HG03045 (cell line): ENCODE measurements around the gene MED25.

Experiments
- ATAC-seq: cut with Tn5 transposase; IDR thresholded peaks from one replicate; pipeline ENCODE4 v1.9.1; 2021; ENCODE audit warnings: mild to moderate bottlenecking, moderate library complexity; ENCODE audit not compliant: unreplicated experiment

Gene MED25

DNA sequence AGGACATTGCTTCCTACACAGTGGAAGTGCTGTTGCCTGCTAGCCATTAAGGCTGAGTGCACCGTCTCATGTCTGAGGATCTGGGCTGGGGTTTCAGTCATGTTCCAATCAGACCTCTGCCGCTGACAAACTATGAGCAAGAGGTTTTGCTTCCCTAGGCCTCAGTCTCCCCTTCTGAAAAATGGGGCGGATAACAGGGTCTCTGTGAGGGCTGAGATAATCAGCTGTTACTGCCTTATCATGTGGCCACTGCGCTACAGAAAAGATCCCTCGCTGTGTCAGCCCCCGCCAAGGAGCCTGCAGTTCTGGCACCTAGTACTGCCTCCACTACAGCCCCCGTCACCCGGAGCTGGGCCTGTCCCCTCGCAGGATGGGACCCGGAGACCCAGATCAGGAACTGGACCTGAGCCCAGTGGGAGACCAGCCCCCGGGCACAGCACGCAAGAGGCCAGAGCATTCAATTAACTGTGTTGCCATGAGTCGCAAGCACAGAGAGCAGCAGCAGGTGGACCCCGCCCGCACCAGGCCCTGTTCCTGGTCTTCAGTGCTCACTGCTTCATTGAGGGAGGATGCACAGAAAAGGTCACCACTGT, 52.3 kb downstream of the MED25 start:
- no peak for ATAC-seq

DNA sequence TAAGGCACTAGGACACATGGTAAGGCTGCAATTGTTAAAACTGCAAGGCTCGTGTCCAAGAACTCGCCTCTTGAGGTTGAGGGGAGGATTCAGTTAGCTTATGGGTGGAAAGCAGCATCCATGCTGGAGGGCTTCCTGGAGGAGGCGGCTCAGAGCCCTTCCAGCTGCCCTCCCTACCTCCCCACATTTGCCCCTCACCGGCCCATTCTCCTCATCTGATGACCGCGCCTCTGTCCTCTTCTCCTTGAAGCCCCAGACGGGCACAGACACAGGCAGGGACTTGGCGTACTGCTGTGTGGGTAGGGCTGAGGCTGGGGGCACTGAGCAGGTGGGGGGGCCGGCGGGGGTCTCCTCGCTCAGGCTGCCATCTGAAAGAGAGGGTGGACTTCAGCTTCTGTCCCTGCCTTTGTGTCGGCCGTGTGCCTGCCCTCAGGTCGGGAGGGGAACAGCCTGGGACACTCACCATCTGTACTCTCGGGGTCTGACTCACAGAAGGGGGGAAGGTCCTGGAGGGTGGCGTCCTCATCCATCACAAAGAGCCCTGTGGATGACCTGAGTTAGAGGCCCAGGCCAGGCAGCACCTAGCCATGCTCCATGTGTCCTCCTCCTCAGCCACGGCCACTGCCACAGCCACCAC, 53.4 kb downstream of the MED25 start:
- ATAC-seq: no peak

DNA sequence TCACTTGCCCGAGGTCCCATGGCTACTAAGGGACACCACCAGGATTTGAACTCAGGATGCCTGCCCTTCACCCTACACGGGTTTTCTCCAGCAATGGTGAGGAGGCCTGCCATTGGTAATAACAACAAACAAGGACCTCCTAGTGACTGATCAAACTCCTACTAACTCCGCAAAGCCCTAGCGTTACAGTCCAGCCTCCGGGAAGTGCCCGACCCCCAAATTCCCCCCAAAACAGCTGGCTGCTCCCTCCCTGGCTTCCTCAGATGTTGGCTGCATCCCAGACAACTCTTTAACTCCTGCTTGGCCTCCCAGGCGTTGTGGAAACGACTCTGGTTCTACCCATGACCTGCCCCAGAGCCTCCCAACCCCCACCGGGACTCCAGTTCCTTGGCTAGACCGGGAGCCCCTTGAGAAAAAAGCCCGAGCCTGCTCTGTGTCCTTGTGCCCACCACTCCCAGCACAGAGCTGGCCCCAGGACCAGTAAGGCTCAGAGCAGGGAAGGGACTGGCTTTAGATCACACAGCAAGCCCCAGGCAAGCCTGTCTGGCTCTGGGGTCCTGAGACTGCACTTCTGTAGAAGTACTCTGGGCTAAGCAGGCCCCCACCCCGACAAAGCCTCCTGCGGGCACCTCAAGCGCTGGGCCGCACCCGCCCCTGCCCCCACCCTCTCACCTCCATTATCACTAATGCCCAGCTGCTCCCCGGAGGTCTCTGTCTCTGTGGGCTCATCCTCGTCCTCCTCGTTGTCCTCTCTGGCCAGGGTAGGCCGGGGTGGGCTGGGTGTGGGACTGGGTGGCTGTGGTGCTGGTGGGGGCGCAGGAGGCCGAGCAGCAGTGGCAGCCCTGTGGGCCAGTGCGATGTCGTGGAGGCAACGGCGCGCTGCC, 54.4 kb downstream of the MED25 start:
- ATAC-seq: no peak

DNA sequence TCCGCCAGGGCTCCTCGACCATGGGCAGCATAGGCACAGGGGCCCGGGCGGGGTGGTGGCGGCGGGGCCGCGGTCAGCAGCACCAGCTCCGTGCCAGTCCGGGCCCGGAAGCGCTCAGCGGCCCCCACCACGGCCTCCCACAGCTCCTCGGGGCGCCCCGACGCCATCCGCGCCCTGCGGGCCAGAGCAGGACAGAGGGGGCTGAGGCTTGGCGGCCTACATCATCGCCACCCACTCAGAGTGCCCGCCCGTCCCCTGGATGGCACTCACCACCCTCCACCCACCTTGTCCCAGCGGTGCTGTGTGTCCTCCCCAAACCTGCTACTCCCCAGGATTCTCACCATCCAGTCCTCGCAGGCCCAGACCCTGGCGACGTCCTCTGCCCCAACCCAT, 55.0 kb downstream of the MED25 start:
- ATAC-seq: no peak

DNA sequence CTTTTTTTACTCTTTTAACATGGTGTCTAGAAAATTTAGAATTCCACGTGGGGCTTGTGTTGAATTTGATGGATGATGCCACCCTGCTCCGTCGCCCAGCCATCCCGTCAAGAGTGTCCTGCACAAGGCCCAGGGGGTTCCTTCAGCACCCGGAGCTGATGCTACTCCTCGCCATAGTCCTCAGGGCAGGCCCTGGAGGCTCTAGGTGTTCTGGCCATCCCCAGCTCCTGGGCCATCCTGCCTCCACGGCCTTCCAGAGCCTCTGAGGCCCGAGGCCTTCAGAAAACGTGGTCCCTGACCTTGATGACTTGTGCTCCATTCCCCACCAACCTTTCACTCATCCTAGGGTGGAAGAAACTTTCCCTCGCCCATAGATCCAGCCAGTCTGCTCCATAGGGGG, 55.7 kb downstream of the MED25 start:
- no peak for ATAC-seq

DNA sequence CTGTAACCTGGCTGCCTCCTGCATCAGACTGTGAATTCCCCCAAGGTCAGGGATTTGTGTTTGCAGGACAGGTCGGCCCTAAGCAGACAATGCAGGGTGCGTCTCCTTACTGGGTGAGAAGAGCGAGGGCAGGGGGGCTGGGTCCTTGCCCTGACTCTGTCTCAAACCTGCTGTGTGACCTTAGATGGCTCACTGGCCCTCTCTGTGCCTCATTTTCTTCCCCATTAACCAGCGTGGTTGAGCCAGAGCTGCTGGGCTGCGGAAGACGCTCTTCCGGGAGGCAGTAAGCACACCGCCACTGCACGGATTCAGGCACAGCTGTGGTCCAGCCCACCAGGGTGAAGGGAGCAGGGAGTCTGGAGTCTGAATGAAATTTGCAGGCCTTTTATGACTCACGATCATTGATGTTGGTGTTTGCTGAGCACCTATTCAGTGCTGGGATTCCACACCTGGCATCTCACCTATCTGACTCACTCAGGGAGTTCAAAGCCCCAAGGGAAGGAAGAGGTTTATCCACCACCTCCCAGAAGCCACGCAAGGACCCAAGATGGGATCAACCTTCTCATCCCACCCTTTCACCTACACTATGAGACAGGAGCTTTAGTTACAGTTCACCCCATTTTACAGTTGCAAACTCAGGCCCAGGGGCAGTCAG, 56.5 kb downstream of the MED25 start:
- ATAC-seq: no peak

DNA sequence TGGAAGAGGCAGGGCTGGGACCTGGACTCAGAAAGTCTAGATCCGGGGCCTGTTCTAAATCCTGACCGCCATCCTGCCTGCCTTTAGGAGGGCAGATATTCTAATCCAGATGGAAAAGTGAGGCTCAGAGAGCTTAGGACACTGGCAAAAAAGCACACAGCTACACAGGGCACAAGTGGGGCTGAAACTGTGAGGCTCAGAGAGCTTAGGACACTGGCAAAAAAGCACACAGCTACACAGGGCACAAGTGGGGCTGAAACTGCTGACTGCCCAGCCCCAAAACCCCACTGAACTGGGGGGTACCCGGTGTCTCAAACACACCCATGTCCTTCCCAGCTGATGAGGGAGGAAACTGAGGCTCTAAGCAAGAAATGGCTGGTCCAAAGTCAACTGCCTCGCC, 57.1 kb downstream of the MED25 start:
- ATAC-seq: no peak

DNA sequence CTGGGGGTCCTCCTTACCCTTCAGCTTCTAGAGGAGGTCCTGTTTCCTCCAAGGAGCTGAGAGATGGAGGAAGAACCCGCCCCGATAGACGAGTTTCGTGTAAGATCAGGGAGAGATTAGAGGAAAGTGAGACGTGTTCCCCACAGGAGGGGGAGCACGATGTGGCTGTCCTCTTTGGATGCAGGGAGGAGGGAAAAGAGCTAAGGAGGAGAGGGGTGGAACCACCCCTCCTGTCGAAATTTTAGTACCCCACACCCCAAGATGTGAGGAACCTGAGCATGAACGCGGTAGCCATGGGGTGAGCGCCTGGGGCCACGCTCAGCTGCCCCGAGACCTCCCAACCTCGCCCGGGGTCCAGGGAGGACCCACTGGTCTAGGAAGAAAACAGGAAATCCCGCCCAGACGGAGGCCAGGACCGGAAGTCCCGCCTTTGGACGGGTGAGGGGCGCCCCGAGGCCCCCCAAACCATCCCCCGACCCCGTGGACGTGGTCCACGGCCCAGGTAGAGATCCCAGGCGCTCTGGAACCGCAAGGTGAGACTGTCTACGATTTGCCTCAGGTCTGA, 57.9 kb downstream of the MED25 start:
- no peak for ATAC-seq

DNA sequence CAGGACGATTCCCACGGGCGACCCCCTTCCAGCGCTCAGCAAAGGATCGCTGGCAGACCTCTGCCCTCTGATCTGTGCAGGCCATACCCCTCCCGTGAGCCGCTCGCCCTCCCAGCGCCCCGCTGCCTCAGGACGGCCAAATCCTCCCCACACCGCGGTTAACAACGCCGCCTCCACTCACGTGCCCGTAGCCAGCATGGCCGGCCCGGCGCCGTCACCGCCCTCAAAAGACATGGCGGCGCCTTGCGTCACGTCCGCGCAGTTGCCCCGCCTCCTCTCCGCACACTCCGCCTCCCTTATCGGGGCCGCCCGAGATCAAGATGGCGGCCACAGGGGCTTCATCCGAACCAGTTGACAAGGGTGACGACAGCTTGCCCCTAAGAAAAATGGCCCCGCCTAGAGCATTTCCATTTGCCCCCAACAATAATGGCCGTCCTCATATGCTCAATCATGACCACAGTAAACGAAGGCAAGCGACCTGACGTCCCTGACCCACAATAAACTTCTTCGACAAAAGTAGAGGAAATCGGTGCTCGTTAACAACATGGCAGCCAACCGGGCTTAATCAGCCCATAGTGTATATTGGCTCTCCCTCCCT, 58.4 kb downstream of the MED25 start:
- ATAC-seq: peak; percentile 40

DNA sequence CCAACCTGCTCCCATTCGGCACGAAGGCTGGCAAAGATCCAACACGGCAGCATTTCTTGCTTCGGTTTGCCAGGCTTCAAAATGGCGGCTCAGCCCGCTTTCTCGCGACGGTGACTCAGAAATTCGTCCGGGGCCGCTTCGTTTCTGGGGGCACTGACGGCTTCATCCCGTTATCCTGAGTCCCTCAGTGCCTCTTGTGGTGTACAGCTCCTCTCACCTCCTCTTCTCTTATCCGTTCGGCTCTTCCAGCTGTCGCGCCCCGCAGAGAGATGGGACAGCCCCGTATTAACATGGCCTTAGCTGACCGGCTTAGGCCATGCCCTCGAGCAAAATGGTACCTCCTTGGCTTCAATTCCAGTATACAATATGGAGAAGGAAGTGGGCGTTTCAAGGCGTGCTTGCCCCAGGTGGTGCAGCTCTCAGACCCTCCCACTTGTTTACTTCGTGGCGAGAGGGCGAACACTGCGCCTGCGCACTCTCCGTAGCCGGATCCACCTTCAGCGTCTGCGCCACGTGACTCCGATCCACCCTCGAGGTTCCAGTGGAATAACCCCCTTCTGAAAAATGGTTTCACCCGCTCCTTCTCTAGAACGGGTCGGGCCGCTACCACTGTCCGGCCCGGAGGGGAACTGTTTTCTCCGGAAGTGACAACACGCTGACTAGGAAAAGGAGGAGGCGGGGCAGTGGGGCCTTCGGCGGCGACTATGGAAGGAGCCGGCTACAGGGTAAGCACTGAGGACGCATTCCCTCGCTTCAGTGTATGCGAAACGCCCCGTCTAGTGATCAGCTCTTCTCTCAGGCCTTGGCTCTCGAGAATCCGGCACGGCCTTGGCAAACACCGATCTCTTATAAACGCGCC, 59.2 kb downstream of the MED25 start, which contains the start of the genes AKT1S1 and TBC1D17:
Gene AKT1S1, minus strand, starts transcription at position 336 of the 859 bp plus-strand sequence. CDS start 4,060 bp downstream, outside the sequence.
Gene TBC1D17, plus strand, starts transcription at position 683 of the 859 bp plus-strand sequence. Its CDS starts 22 bp downstream, at position 705.
- ATAC-seq: peak; percentile 53

DNA sequence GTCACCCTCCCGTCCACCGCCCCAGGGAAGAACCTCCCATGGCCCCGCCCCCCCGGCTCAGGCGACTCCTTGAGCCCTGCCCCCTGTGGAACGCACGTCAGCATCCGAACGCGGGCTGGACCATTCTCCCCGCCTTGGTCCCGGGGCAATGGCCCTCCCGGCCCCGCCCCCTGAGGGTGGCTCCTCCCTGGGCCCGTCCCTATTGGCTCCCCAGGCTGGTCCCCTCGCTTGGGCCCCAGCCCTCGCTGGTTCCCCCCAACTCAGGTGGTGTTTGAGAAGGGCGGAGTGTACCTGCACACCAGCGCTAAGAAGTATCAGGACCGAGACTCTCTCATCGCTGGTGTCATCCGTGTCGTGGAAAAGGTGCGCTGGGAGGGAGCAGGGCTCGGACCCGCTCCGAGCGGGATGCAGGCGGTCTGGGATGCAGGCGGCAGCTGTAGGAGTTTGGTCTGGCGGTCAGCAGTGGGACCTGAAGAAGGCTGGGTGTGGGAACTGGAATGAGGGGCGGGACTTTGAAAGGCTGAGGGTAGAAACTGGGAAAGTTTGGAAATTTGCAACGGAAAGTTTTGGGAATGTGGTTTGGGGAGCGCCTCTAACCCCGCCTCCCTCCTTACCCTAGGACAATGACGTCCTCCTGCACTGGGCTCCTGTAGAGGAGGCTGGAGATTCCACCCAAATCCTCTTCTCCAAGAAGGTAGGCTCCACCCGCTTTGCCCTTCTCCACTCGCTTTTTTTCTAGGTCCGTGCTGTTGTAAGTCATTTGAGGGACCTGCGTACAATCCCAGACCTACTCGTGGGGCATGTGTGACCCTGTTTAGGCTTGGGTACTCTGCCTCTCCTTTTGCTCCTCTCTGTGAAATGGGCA, 60.0 kb downstream of the MED25 start:
- ATAC-seq: peak; percentile 48

DNA sequence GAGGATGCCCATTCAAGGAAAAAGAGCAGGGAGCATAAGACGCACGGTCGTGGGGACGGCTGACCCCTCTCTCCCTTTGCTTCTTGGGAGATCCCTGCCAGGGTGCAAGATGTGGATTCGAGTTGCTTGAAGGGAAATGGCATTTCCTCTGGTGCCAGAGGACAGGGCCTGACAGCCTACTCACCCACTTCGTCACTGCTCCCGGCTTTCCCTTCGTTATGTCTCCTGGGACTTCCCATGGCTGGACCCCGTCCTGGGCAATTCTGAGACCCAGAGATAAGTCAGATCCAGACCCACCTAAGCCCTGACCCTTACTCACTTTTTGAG, 60.6 kb downstream of the MED25 start:
- no peak for ATAC-seq

DNA sequence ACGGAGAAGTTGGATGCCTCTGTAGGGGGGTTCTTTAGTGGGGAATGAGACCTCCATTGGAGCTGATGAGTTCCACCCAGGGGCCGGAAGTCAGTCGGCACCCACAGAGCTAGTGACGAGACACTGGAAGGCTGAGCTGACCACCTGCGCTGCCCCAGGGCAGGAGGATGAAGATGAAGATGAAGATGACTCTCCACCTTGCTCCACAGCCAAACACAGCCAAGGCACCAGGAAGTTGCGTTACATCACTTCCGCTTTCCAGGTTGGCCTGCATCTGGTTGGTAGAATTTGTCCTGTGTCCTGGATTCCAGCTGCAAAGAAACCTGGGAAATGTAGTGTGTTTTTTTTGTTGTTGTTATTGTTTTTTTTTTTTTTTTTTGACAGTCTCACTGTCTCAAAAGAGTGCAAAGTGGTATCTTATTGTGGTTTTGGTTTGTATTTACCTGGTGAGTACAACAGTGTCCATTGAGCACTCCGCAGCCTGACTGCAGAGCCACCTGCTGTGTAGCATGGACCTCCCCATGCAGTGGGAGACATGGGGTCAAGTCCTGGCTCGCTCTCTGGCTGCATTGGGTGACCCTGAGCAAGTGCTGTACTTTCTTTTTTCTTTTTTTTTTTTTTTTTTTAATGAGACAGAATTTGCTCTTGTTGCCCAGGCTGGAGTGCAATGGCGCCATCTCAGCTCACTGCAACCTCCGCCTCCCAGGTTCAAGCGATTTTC, 61.3 kb downstream of the MED25 start:
- ATAC-seq: no peak

DNA sequence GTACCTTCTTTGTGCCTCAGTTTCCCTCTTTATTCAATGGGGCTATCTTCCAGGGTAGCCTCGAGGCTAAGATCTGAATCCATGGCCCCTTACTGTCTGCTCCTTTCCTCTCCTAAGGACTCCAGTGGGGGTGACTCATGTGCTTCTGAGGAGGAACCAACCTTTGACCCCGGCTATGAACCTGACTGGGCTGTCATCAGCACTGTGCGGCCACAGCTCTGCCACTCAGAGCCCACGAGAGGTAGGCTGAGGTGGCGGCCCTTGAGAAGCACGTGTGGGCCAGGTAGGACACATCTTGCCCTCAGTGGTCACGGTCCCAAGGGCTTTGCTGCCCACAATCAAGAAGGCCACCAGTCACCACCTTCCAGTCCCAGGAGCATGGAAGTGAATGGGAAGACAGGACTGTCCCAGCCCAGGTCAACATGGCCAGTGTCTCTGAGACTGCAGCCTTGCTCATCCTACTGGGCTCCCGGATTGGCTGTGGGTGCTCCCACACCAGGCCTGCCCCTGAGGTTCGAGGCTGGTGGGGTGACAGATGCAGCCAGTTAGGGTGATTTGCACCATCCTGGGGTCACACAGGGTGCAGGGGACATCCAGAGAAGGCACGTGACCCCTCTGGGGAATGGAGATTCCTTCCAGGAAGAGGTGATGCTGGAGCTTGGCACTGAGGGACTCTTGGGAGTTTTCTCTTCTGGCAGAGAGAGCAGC, 62.2 kb downstream of the MED25 start:
- ATAC-seq: no peak

DNA sequence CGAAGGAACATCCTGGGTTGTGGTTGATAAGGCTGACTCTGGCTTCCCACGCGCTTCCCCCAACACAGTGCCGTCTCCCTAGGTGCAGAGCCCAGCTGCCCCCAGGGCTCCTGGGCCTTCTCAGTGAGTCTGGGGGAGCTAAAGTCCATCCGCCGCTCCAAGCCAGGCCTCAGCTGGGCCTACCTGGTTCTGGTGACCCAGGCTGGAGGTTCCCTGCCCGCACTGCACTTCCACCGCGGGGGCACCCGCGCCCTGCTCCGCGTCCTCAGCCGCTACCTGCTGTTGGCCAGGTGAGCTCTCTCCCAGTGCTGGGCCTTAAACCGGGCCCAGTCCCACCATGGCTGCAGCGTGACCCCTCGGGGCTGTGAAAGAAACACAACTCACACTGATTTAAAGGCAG, 63.1 kb downstream of the MED25 start:
- ATAC-seq: no peak

DNA sequence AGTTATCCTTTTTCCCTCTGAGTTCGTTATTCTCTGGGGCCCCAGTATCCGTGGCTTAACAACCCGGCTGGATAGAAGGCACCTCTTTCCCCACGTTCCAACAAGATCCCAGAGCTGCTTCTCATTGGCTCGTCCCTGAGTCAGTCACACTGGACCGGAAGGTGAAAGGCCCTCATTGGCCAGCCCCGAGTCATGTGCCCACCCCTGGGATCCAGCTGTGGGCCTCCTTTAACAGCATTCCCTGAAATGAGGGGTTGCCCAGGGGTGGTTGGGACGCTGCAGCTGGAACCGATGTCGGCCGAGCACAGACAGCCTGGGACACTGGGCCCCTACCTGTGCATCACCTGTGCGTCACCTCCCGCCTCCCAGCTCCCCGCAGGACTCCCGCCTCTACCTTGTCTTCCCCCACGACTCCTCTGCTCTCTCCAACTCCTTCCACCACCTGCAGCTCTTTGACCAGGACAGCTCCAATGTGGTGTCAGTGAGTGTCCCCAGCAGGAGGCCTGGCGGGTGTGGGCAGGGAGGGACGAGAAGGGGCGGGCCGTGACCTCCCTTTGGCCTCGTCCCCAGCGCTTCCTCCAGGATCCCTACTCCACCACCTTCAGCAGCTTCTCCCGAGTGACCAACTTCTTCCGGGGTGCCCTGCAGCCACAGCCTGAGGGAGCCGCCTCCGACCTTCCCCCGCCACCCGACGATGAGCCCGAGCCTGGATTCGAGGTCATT, 63.7 kb downstream of the MED25 start:
- ATAC-seq: no peak

DNA sequence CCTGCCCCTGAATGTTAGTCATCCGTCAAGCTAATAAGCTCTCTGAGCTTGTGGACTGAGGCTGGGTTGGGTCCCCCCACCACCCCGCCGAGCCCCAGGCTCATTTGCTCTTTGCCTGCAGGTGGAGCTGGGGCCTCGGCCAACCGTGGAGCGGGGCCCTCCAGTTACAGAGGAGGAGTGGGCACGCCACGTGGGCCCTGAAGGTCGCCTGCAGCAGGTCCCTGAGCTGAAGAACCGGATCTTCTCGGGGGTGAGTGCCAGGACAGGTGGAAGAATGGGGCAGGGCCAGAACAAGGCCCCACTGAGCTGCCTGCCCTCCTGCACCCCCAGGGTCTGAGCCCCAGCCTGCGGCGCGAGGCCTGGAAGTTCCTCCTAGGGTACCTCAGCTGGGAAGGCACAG, 64.6 kb downstream of the MED25 start:
- ATAC-seq: no peak
